COR-L47 (cell line): ENCODE results near the gene LCA5L.
"Not testable (repeated sequence)": the region's sequence is repeated elsewhere in the genome, so short reads cannot be mapped to it uniquely, and the experiment has no call there.

Experiments used
- DNase-seq: peaks from one replicate; lab custom pipeline; 2025; lab: John Stamatoyannopoulos, UW

Gene LCA5L

GRCh38 chr21:39451332-39452206, 6.0 kb upstream of the LCA5L start, which contains the start of gene SH3BGR:
Gene SH3BGR, plus strand, starts transcription at chr21:39451970. Its CDS starts 127 bp downstream, at chr21:39452097.
- DNase-seq = no peak

GRCh38 chr21:39447264-39447663, 1.7 kb upstream of the LCA5L start:
- DNase-seq = no peak

GRCh38 chr21:39444421-39445180, 977 bp downstream of the LCA5L start:
- no peak for DNase-seq

GRCh38 chr21:39441502-39442475, 3.8 kb downstream of the LCA5L start:
- DNase-seq = peak; percentile 49

DNA sequence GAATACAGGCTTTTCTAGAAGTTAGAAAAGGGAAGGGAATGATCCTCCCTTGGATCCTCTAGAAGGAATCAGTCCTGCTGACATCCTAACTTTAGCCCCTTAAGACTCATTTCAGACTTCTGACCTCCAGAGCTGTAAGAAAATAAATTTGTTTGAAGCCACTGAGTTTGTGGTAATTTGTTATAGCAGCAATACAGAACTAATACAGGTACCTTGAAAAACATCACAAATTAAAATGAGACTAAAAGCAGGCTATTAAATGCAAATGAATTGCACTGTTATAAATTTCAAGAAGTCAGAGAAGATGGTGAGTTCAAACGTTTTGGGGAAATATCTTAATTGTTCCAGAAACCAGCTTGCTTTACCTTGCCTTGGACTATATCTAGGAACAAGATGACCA, 6.3 kb downstream of the LCA5L start:
- DNase-seq = no peak

GRCh38 chr21:39434950-39435349, 10.6 kb downstream of the LCA5L start:
- no peak for DNase-seq

- no peak for DNase-seq
These were observed 14.6 kb downstream of the LCA5L start for GRCh38 chr21:39430954-39431353.

DNA sequence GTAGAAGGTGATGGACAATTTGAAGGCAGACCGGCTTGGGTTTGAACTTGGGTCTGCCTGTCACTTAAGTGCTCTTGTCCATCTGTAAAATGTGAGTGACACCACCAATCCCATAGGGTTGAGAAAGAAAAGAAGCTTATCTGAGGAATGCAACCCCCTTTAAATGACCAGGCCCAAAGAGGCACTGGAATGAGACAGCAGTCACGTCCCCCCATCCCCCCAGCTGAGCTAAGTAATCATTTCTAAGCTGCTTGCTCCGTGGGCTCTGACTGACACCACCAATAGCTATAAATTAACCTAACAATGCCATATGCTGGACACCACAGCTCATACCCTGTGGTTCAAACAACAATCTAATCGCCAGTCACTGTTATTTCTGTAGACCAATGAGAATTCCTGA, 15.1 kb downstream of the LCA5L start:
- DNase-seq = no peak

GRCh38 chr21:39430016-39430415, 15.6 kb downstream of the LCA5L start:
- no peak for DNase-seq

- no peak for DNase-seq
These were observed 16.1 kb downstream of the LCA5L start for GRCh38 chr21:39429445-39429844.

- no peak for DNase-seq
These were observed 22.9 kb downstream of the LCA5L start for GRCh38 chr21:39422527-39423241.

GRCh38 chr21:39419204-39419603, 26.4 kb downstream of the LCA5L start:
- DNase-seq = not testable (repeated sequence)

DNA sequence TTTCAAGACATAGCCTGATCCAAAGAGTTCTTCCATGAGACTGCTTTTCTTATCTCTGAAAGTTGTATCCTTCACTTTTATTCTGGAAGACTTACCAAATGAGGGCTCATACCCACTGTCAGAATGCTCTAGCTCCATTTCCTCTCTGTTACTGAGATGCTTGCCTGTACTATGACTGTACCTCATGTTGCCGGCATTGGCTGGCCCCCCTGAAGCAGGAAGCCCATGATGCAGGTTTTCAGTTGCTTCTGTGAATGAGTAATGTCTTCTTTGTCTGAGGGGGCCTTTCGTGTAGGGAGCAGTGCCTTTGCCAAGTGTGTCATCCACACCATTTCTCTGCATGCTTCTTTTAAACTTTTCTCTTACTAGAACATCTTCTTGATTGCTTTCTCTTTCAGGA, 39.5 kb downstream of the LCA5L start:
- no peak for DNase-seq

DNA sequence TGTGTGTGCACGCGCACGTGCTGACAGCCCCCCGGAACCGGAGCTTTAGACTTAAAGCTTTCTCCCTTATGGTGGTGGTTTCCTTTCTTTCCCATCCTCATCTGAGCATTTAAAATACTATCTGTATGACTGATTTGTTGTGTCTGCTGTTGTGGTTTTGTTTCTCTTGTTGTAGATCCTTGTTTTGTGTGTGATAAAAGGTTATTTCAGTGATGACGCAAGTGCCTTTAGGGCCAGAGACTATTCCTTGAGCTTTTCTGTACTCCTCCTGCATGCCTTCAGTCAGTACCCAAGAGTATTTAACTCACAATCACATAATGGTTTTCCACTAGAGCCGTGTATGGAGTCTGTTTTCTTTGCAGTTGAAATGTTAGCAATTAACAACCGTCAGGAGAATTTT, 45.4 kb downstream of the LCA5L start:
- DNase-seq = no peak

- no peak for DNase-seq
These were observed 47.8 kb downstream of the LCA5L start for GRCh38 chr21:39397646-39398385.

DNA sequence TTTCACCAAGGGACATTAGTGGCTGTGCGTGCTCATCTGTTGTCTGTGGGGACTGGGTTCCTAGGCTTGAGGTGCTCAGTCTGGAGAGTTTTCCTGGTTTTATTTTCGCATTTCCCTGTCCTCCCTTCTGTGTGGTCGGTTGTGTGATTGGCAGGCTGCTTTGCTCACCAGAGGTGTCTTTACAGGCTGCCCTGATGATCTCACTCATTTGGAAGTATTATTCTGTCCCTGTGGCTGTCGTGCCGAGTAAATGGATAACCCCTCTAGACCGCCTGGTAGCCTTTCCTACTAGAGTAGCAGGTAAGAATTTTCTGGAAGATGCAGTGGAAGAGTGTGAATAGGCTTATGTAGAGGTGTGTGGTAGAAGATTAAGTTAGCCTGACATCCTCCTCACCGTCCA, 52.6 kb downstream of the LCA5L start:
- DNase-seq = no peak

DNA sequence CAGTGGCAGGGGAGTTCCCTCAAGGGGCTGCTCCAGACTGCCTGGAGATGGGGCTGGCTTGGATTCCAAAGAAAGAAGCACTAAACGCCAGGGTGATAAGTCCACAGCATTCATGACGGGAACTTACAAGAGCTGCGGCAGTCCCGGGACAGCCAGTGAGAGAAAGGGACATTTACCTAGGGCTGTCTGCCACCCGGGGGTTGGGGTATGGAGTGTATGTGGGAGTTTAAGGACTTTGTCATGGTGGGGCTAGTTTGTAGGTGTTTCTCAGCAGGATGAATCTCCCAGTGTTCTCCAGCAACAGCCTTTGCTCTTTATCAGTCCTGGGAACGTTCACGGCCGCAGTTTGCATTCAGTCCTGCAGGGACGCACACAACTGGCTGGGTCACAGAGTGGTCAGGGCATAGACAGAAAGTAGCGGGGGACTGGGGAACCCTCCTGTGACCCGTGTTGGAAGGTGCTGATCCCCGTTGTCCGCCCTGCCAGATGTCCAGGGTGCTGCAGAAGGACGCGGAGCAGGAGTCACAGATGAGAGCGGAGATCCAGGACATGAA, 55.3 kb downstream of the LCA5L start:
- no peak for DNase-seq

DNA sequence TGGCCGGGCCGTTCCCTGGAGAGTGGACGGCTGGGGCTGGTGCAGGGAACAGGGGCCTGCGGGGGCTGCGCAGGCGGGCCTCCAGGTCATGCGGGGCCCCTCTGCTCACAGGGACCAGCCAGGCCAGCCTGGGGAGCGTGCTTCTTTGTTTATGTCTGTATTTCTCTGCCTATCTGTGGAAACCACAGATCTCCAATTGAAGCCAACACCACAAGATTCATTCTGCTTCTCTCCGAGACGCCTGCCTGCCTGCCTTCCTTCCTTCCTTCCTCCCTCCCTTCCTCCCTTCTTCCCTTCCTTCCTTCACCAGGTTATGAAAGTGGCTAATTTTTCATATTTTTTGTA, 56.8 kb downstream of the LCA5L start:
- no peak for DNase-seq

DNA sequence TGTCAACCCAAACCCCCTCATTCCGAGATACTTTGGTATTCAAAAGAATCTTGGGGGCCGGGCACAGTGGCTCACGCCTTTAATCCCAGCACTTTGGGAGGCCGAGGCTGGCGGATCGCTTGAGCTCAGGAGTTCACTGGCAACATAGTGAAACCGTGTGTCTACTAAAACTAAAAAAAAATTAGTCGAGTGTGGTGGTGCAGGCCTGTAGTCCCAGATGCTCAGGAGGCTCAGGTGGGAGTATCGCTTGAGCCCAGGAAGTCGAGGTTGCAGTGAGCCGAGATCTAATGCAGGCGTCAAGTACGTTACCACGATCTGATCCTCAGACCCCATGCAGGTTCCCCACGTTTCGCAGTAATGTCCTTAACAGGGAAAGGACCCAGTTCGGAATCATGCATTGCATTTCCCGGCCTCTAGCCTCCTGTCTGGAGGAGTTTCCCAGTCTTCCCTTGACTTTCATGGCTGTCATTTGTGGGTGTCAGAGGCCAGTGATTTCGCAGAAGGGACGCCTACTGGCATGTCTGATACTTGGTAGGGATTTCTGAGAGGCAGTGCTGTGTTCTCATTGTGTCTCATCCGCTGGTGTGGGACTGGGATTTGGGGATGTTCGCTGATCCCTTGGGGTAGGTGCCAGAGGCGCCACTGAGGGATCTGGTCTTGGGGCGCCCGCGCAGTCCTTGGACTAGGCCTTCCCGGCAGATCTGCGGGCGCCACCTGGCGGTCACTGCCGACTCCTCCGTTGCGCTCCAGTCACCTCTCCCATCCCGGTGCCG, 57.4 kb downstream of the LCA5L start:
- DNase-seq = no peak
